Bone marrow (tissue), 2 donors: ENCODE measurements around the gene ATP1B3.
A peak's percentile ranks its signal among the peaks of the same experiment; 100 is the strongest.
"Not testable (repeated sequence)": the region's sequence is repeated elsewhere in the genome, so short reads cannot be mapped to it uniquely, and the experiment has no call there.

Experiments used
- DNase-seq, 2 donors: peaks; one replicate each; lab custom pipeline; 2025; lab: John Stamatoyannopoulos, UW

Gene ATP1B3

GRCh38 chr3:141904203-141904602, 27.8 kb downstream of the ATP1B3 start:
- DNase-seq: no peak

GRCh38 chr3:141905129-141905528, 28.7 kb downstream of the ATP1B3 start:
- DNase-seq: no peak

- DNase-seq: no peak
These were observed 33.0 kb downstream of the ATP1B3 start for GRCh38 chr3:141909408-141909807.

GRCh38 chr3:141909986-141910385, 33.5 kb downstream of the ATP1B3 start:
- not testable (repeated sequence) for DNase-seq

- peak in 1 of 2 donors; percentile 51 for DNase-seq
These were observed 36.8 kb downstream of the ATP1B3 start for GRCh38 chr3:141913150-141913811.

GRCh38 chr3:141914311-141914710, 37.9 kb downstream of the ATP1B3 start:
- no peak for DNase-seq

- DNase-seq: no peak
These were observed 38.6 kb downstream of the ATP1B3 start for GRCh38 chr3:141915016-141915415.

GRCh38 chr3:141915766-141916165, 39.3 kb downstream of the ATP1B3 start:
- no peak for DNase-seq

GRCh38 chr3:141920701-141921100, 44.3 kb downstream of the ATP1B3 start:
- DNase-seq: no peak

- no peak for DNase-seq
These were observed 44.9 kb downstream of the ATP1B3 start for GRCh38 chr3:141921316-141921715.

- DNase-seq: not testable (repeated sequence)
These were observed 49.2 kb downstream of the ATP1B3 start for GRCh38 chr3:141925677-141926076.

GRCh38 chr3:141926929-141927328, 50.5 kb downstream of the ATP1B3 start:
- no peak for DNase-seq

- no peak for DNase-seq
These were observed 52.3 kb downstream of the ATP1B3 start for GRCh38 chr3:141928631-141929270.

GRCh38 chr3:141929341-141929995, 53.0 kb downstream of the ATP1B3 start:
- no peak for DNase-seq

GRCh38 chr3:141930801-141931200, 54.4 kb downstream of the ATP1B3 start:
- no peak for DNase-seq

GRCh38 chr3:141933421-141934300, 57.2 kb downstream of the ATP1B3 start:
- DNase-seq: no peak

GRCh38 chr3:141934354-141934753, 57.9 kb downstream of the ATP1B3 start:
- DNase-seq: no peak

GRCh38 chr3:141938011-141938500, 61.6 kb downstream of the ATP1B3 start:
- no peak for DNase-seq

- no peak for DNase-seq
These were observed 63.3 kb downstream of the ATP1B3 start for GRCh38 chr3:141939759-141940158.

- DNase-seq: no peak
These were observed 63.8 kb downstream of the ATP1B3 start for GRCh38 chr3:141940194-141940776.

- no peak for DNase-seq
These were observed 64.7 kb downstream of the ATP1B3 start for GRCh38 chr3:141941093-141941492.

GRCh38 chr3:141942006-141942405, 65.6 kb downstream of the ATP1B3 start:
- no peak for DNase-seq
